ENCODE measurements around the gene PITX2. TPM values are rescaled to one million over a fixed set of nuclear protein-coding genes. Genes with fewer than 3 reads are reported as not detected.

Gene PITX2
- total and polyA plus RNA-seq, 2 of the 8 experiments (the other 6 are each of a cell fraction or from before 2014, with no cell fraction given) = 0.09 to 0.67 TPM

GRCh38 chr4:110586131-110586850 is 36.6 kb downstream of the PITX2 start (continued):
- TF ChIP-seq PHF8 (conservative IDR thresholded peaks at IDR 0.05; ENCODE audit: low read depth, low read length) = no peak
- no peak for TF ChIP-seq BCL11A (IDR thresholded peaks at IDR 0.05; ENCODE audit: low read depth in 2 of 2, low read length in 2 of 2)
- TF ChIP-seq ZNF274 (IDR thresholded peaks at IDR 0.05; ENCODE audit: borderline replicate concordance, extremely low read depth, low read length) = no peak
- TF ChIP-seq FOSL1 (IDR thresholded peaks at IDR 0.05; ENCODE audit: insufficient read depth, low read depth, low read length) = no peak
- no peak for TF ChIP-seq TEAD4 (IDR thresholded peaks at IDR 0.05; ENCODE audit: low read depth, low read length)
- no peak for TF ChIP-seq TCF12 (IDR thresholded peaks at IDR 0.05; ENCODE audit: low read depth, low read length)
- TF ChIP-seq BRCA1 (IDR thresholded peaks at IDR 0.05; ENCODE audit: low read depth, low read length) = no peak
- no peak for TF ChIP-seq SUZ12 (IDR thresholded peaks at IDR 0.05; ENCODE audit: low read length)
- TF ChIP-seq KDM1A (IDR thresholded peaks at IDR 0.05; ENCODE audit: borderline replicate concordance, low read length) = no peak
- no peak for TF ChIP-seq EP300 (IDR thresholded peaks at IDR 0.05; ENCODE audit: borderline replicate concordance in 1 of 2, low read depth in 2 of 2, low read length in 2 of 2)
- no peak for TF ChIP-seq CREB1 (IDR thresholded peaks at IDR 0.05)
- TF ChIP-seq CTCF (IDR thresholded peaks at IDR 0.05; ENCODE audit: control extremely low read depth in 1 of 3, insufficient read depth in 1 of 3, low read depth in 1 of 3, low read length in 3 of 3) = peak in 2 of 3 experiments; percentile 41 to 47; a peak in 2 of 4 replicates
- no peak for TF ChIP-seq SP2 (IDR thresholded peaks at IDR 0.05; ENCODE audit: low read length)
- no peak for TF ChIP-seq SIN3A (conservative IDR thresholded peaks at IDR 0.05 in 1 of 2, IDR thresholded peaks at IDR 0.05 in 1 of 2; ENCODE audit: low read depth in 1 of 2, low read length in 2 of 2)
